SK-N-SH (cell line): ENCODE measurements around the gene SYT3.

Experiments
- GABPA ChIP-seq: IDR thresholded peaks from 2 replicates; pipeline ENCODE4 v1.4.0; 2012; ENCODE audit warnings: low read depth, mild to moderate bottlenecking
- POLR2AphosphoS5 ChIP-seq: IDR thresholded peaks from 2 replicates; pipeline ENCODE4 v1.6.1; 2012; ENCODE audit warnings: low read depth, low read length
- ZBTB33 ChIP-seq: IDR thresholded peaks from 2 replicates; pipeline ENCODE4 v1.4.0; 2012; ENCODE audit warnings: low read depth, borderline replicate concordance

- TF ChIP-seq POLR2AphosphoS5 (no peak), GABPA (no peak), ZBTB33 (no peak)
These were observed 11.5 kb downstream of the SYT3 start for GRCh38 chr19:50628146-50628545.
